ENCODE results near the gene PRR5L. TPM values are rescaled to one million over a fixed set of nuclear protein-coding genes. Genes with fewer than 3 reads are reported as not detected.

The PRR5L gene
- total and polyA plus RNA-seq, 2 experiments from 2014 or later = 3.1 to 8.9 TPM

GRCh38 chr11:36419791-36420424 is 123.8 kb downstream of the PRR5L start:
- no peaks in the 10 kb centered on the region for H3K4me1 ChIP-seq (ENCODE audit: insufficient read depth)
- H3K36me3 Mint-ChIP-seq (ENCODE audit: low read depth) = no peaks in the 10 kb centered on the region; the same call in 2 of the 3 replicates
- H3K4me3 Mint-ChIP-seq = no peak overlapping the region
- no peak overlapping the region for H3K27ac Mint-ChIP-seq
- no peaks in the 10 kb centered on the region for H3K27me3 ChIP-seq (ENCODE audit: insufficient read depth)
- no peak overlapping the region for H2AFZ ChIP-seq
- TF ChIP-seq STAT1 (IDR thresholded peaks at IDR 0.05; ENCODE audit: unreplicated experiment) (no peak), ZNF331 (CRISPR knock-in tag; IDR thresholded peaks at IDR 0.05; ENCODE audit: low read depth) (no peak), EZH2 (IDR thresholded peaks at IDR 0.05; ENCODE audit: low read depth, unreplicated experiment) (no peak), JUNB (IDR thresholded peaks at IDR 0.05; ENCODE audit: unreplicated experiment) (no peak), CREB1 (CRISPR knock-in tag; IDR thresholded peaks at IDR 0.05; ENCODE audit: low read depth) (no peak), ETS1 (IDR thresholded peaks at IDR 0.05) (no peak)
- no peaks in the 10 kb centered on the region for H3K9me2 ChIP-seq (ENCODE audit: insufficient read depth)
- no peak for DNase-seq (ENCODE audit: low spot score)
- H3K36me3 ChIP-seq (ENCODE audit: insufficient read depth) = no peaks in the 10 kb centered on the region
- no peak overlapping the region for H3K4me2 ChIP-seq
- peaks cover 2% of the 10 kb centered on the region for H3K27me3 Mint-ChIP-seq (ENCODE audit: insufficient read depth, low read depth, poor library complexity)
- H3F3A ChIP-seq (replicated peaks; ENCODE audit: low read depth) = no peaks in the 10 kb centered on the region
- no peak overlapping the region for H3K27ac ChIP-seq (ENCODE audit: low read depth)
- H3K4me3 ChIP-seq = no peak overlapping the region
- H4K20me1 ChIP-seq (replicated peaks; ENCODE audit: insufficient read depth) = no peaks in the 10 kb centered on the region
- no peaks in the 10 kb centered on the region for H3K9me3 Mint-ChIP-seq
- H3K79me2 ChIP-seq (replicated peaks; ENCODE audit: insufficient read depth) = no peaks in the 10 kb centered on the region
- 0 out of 3 replicates have a peak, but pooled peaks cover 4% of the 10 kb centered on the region for H3K4me1 Mint-ChIP-seq
- ATAC-seq = no peak

- Mint-ChIP-seq H3K4me3 (no peak overlapping the region), H3K27me3 (ENCODE audit: insufficient read depth, low read depth, poor library complexity) (peaks cover 2% of the 10 kb centered on the region), H3K27ac (no peak overlapping the region), H3K4me1 (0 out of 3 replicates have a peak, but pooled peaks cover 4% of the 10 kb centered on the region), H3K9me3 (no peaks in the 10 kb centered on the region), H3K36me3 (ENCODE audit: low read depth) (no peaks in the 10 kb centered on the region; the same call in 2 of the 3 replicates)
- Histone ChIP-seq H3K27ac (ENCODE audit: low read depth) (no peak overlapping the region), H3F3A (replicated peaks; ENCODE audit: low read depth) (no peaks in the 10 kb centered on the region), H3K4me2 (no peak overlapping the region), H2AFZ (no peak overlapping the region), H3K4me3 (no peak overlapping the region), H3K36me3 (ENCODE audit: insufficient read depth) (no peaks in the 10 kb centered on the region), H3K79me2 (replicated peaks; ENCODE audit: insufficient read depth) (no peaks in the 10 kb centered on the region), H3K9me2 (ENCODE audit: insufficient read depth) (no peaks in the 10 kb centered on the region), H3K27me3 (ENCODE audit: insufficient read depth) (no peaks in the 10 kb centered on the region), H4K20me1 (replicated peaks; ENCODE audit: insufficient read depth) (no peaks in the 10 kb centered on the region), H3K4me1 (ENCODE audit: insufficient read depth) (no peaks in the 10 kb centered on the region)
- no peak for TF ChIP-seq STAT1 (IDR thresholded peaks at IDR 0.05; ENCODE audit: unreplicated experiment)
- no peak for TF ChIP-seq EZH2 (IDR thresholded peaks at IDR 0.05; ENCODE audit: low read depth, unreplicated experiment)
- no peak for TF ChIP-seq CREB1 (CRISPR knock-in tag; IDR thresholded peaks at IDR 0.05; ENCODE audit: low read depth)
- no peak for TF ChIP-seq CTCF (conservative IDR thresholded peaks at IDR 0.05; ENCODE audit: low read depth in 2 of 2)
- no peak for TF ChIP-seq POLR2AphosphoS5 (IDR thresholded peaks at IDR 0.05; ENCODE audit: low read depth)
- TF ChIP-seq ETS1 (IDR thresholded peaks at IDR 0.05) = no peak
- TF ChIP-seq EZH2phosphoT487 (IDR thresholded peaks at IDR 0.05; ENCODE audit: unreplicated experiment) = no peak
- no peak for TF ChIP-seq NANOG (IDR thresholded peaks at IDR 0.05; ENCODE audit: borderline replicate concordance)
- no peak for TF ChIP-seq REST (IDR thresholded peaks at IDR 0.05; ENCODE audit: unreplicated experiment)
- DNase-seq (ENCODE audit: low spot score) = no peak
- ATAC-seq = no peak
Measured at GRCh38 chr11:36421546-36422155, 125.6 kb downstream of the PRR5L start.

Measured in GM23338 (cell line).